Activated T-helper 1 cell treated with anti-CD3 and anti-CD28 coated beads, Interleukin-12 subunit alpha, Interleukin-12 subunit beta, Interleukin-2, Interleukin-4 antibody, amounts not matched to agents 30 ng/mL and 10 ng/mL and 1 ng/mL, durations not matched to agents 14 hours and 24 hours and 36 hours (primary cell): ENCODE measurements around the gene DNAJC1. TPM values are rescaled to one million over a fixed set of nuclear protein-coding genes. Genes with fewer than 3 reads are reported as not detected.
"Not testable (repeated sequence)": the region's sequence is repeated elsewhere in the genome, so short reads cannot be mapped to it uniquely, and the experiment has no call there.

Experiments
- DNase-seq: peaks from one replicate; pipeline ENCODE4 v3.0.0; 2021; ENCODE audit warnings: low spot score
- H3K27ac Mint-ChIP-seq: one replicate; pipeline ENCODE4 v1.8.0; 2021; ENCODE audit warnings: mild to moderate bottlenecking, mixed read lengths
- H3K27me3 Mint-ChIP-seq: one replicate; pipeline ENCODE4 v1.8.0; 2022; ENCODE audit warnings: mild to moderate bottlenecking, moderate library complexity, mixed read lengths; ENCODE audit not compliant: insufficient read depth
- H3K36me3 Mint-ChIP-seq: one replicate; pipeline ENCODE4 v1.8.0; 2021; ENCODE audit warnings: low read depth, mixed read lengths
- H3K4me1 Mint-ChIP-seq: one replicate; pipeline ENCODE4 v1.8.0; 2021; ENCODE audit warnings: low read depth, mixed read lengths
- H3K4me3 Mint-ChIP-seq: one replicate; pipeline ENCODE4 v1.8.0; 2021; ENCODE audit warnings: mild to moderate bottlenecking, moderate library complexity, mixed read lengths
- H3K9me3 Mint-ChIP-seq: one replicate; pipeline ENCODE4 v1.8.0; 2021; ENCODE audit warnings: mixed read lengths
- intact Hi-C: fragments of 100-400 bp; cut with micrococcal nuclease; formaldehyde crosslinking; loops from one replicate; pipeline ENCODE4 v1.15.1; 2024
- total RNA-seq: library from RNA; stranded (reverse); gene quantifications from 2 replicates; pipeline ENCODE4 v1.2.3, GENCODE V29; 2022

The DNAJC1 gene
- total RNA-seq, 1 donor from 2014 or later, result 26.2 TPM

GRCh38 chr10:21860718-21861117 is 142.8 kb downstream of the DNAJC1 start:
- H3K36me3 Mint-ChIP-seq, result peaks cover 7% of the 10 kb centered on the region
- H3K27me3 Mint-ChIP-seq, result no peaks in the 10 kb centered on the region
- H3K27ac Mint-ChIP-seq, result no peak overlapping the region
- H3K4me1 Mint-ChIP-seq, result peaks cover 7% of the 10 kb centered on the region
- no peaks in the 10 kb centered on the region for H3K9me3 Mint-ChIP-seq
- DNase-seq, result no peak
- intact Hi-C loops, result no loop called here
- H3K4me3 Mint-ChIP-seq, result no peak overlapping the region

GRCh38 chr10:21858455-21858854 is 145.1 kb downstream of the DNAJC1 start:
- no peaks in the 10 kb centered on the region for H3K27me3 Mint-ChIP-seq
- H3K9me3 Mint-ChIP-seq, result no peaks in the 10 kb centered on the region
- peaks cover 7% of the 10 kb centered on the region for H3K4me1 Mint-ChIP-seq
- H3K27ac Mint-ChIP-seq, result no peak overlapping the region
- peaks cover 9% of the 10 kb centered on the region for H3K36me3 Mint-ChIP-seq
- no peak overlapping the region for H3K4me3 Mint-ChIP-seq
- no peak for DNase-seq
- intact Hi-C loops, result no loop called here

- no peak for DNase-seq
- H3K9me3 Mint-ChIP-seq, result peaks cover 42% of the 10 kb centered on the region
- H3K36me3 Mint-ChIP-seq, result peaks cover 16% of the 10 kb centered on the region
- no peaks in the 10 kb centered on the region for H3K4me1 Mint-ChIP-seq
- H3K27ac Mint-ChIP-seq, result no peak overlapping the region
- intact Hi-C loops, result no loop called here
- H3K4me3 Mint-ChIP-seq, result no peak overlapping the region
- no peaks in the 10 kb centered on the region for H3K27me3 Mint-ChIP-seq
Observed at GRCh38 chr10:21849607-21850006, 153.9 kb downstream of the DNAJC1 start.

GRCh38 chr10:21843645-21844044 is 159.9 kb downstream of the DNAJC1 start:
- Mint-ChIP-seq H3K36me3 (peaks cover 7% of the 10 kb centered on the region), H3K9me3 (peaks cover 27% of the 10 kb centered on the region), H3K27ac (no peak overlapping the region), H3K27me3 (no peaks in the 10 kb centered on the region), H3K4me3 (no peak overlapping the region), H3K4me1 (no peaks in the 10 kb centered on the region)
- no peak for DNase-seq
- intact Hi-C loops, result no loop called here

- DNase-seq, intact Hi-C loops, H3K27me3 Mint-ChIP-seq, H3K27ac Mint-ChIP-seq, H3K4me1 Mint-ChIP-seq, H3K36me3 Mint-ChIP-seq, H3K4me3 Mint-ChIP-seq: not testable (repeated sequence)
- H3K9me3 Mint-ChIP-seq, result peaks cover 22% of the 10 kb centered on the region
Observed at GRCh38 chr10:21841273-21841672, 162.3 kb downstream of the DNAJC1 start.

- Mint-ChIP-seq H3K9me3 (peaks cover 41% of the 10 kb centered on the region), H3K36me3 (peaks cover 18% of the 10 kb centered on the region)
- H3K4me1 Mint-ChIP-seq, H3K27ac Mint-ChIP-seq, H3K4me3 Mint-ChIP-seq, intact Hi-C loops, DNase-seq, H3K27me3 Mint-ChIP-seq: not testable (repeated sequence)
Observed at GRCh38 chr10:21837487-21837886, 166.0 kb downstream of the DNAJC1 start.

- DNase-seq, result not testable (repeated sequence)
- H3K9me3 Mint-ChIP-seq, result peaks cover 61% of the 10 kb centered on the region
Observed at GRCh38 chr10:21834574-21834973, 169.0 kb downstream of the DNAJC1 start.

GRCh38 chr10:21832821-21833130 is 170.8 kb downstream of the DNAJC1 start:
- Mint-ChIP-seq H3K27ac (no peak overlapping the region), H3K36me3 (peaks cover 26% of the 10 kb centered on the region), H3K4me1 (no peaks in the 10 kb centered on the region), H3K9me3 (peaks cover 59% of the 10 kb centered on the region), H3K4me3 (no peak overlapping the region), H3K27me3 (no peaks in the 10 kb centered on the region)
- DNase-seq, result no peak
- intact Hi-C loops, result no loop called here

More at GRCh38 chr10:21834574-21834973, 169.0 kb downstream of the DNAJC1 start:
- intact Hi-C loops, H3K4me3 Mint-ChIP-seq, H3K27ac Mint-ChIP-seq, H3K27me3 Mint-ChIP-seq, H3K4me1 Mint-ChIP-seq: not testable (repeated sequence)
- H3K36me3 Mint-ChIP-seq, result peaks cover 29% of the 10 kb centered on the region

GRCh38 chr10:21831986-21832820 is 171.3 kb downstream of the DNAJC1 start:
- Mint-ChIP-seq H3K4me1 (no peaks in the 10 kb centered on the region), H3K27me3 (no peaks in the 10 kb centered on the region), H3K9me3 (peaks cover 65% of the 10 kb centered on the region), H3K27ac (no peak overlapping the region), H3K36me3 (peaks cover 26% of the 10 kb centered on the region), H3K4me3 (no peak overlapping the region)
- intact Hi-C loops, result no loop called here
- no peak for DNase-seq

GRCh38 chr10:21830037-21830436 is 173.5 kb downstream of the DNAJC1 start:
- no peaks in the 10 kb centered on the region for H3K4me1 Mint-ChIP-seq
- H3K4me3 Mint-ChIP-seq, result no peak overlapping the region
- H3K36me3 Mint-ChIP-seq, result peaks cover 17% of the 10 kb centered on the region
- intact Hi-C loops, result no loop called here
- H3K9me3 Mint-ChIP-seq, result peaks cover 70% of the 10 kb centered on the region
- DNase-seq, result no peak
- no peak overlapping the region for H3K27ac Mint-ChIP-seq
- H3K27me3 Mint-ChIP-seq, result no peaks in the 10 kb centered on the region

GRCh38 chr10:21827308-21827707 is 176.2 kb downstream of the DNAJC1 start:
- Mint-ChIP-seq H3K9me3 (peaks cover 60% of the 10 kb centered on the region), H3K27ac (no peak overlapping the region), H3K4me1 (no peaks in the 10 kb centered on the region), H3K27me3 (no peaks in the 10 kb centered on the region), H3K4me3 (no peak overlapping the region), H3K36me3 (peaks cover 10% of the 10 kb centered on the region)
- intact Hi-C loops, result no loop called here
- no peak for DNase-seq

- peaks cover 6% of the 10 kb centered on the region for H3K36me3 Mint-ChIP-seq
Observed at GRCh38 chr10:21826725-21827124, 176.8 kb downstream of the DNAJC1 start.

GRCh38 chr10:21825345-21825744 is 178.2 kb downstream of the DNAJC1 start:
- H3K27me3 Mint-ChIP-seq, result no peaks in the 10 kb centered on the region
- DNase-seq, result no peak
- H3K4me3 Mint-ChIP-seq, result no peak overlapping the region
- H3K9me3 Mint-ChIP-seq, result peaks cover 44% of the 10 kb centered on the region
- intact Hi-C loops, result no loop called here
- H3K36me3 Mint-ChIP-seq, result peaks cover 6% of the 10 kb centered on the region
- no peak overlapping the region for H3K27ac Mint-ChIP-seq
- no peaks in the 10 kb centered on the region for H3K4me1 Mint-ChIP-seq

More at GRCh38 chr10:21826725-21827124, 176.8 kb downstream of the DNAJC1 start:
- no peaks in the 10 kb centered on the region for H3K4me1 Mint-ChIP-seq
- peaks cover 56% of the 10 kb centered on the region for H3K9me3 Mint-ChIP-seq
- H3K27ac Mint-ChIP-seq, result no peak overlapping the region
- H3K27me3 Mint-ChIP-seq, result no peaks in the 10 kb centered on the region
- intact Hi-C loops, result no loop called here
- DNase-seq, result no peak
- H3K4me3 Mint-ChIP-seq, result no peak overlapping the region

- H3K9me3 Mint-ChIP-seq, result peaks cover 36% of the 10 kb centered on the region
- H3K4me3 Mint-ChIP-seq, result no peak overlapping the region
- no peak for DNase-seq
- H3K36me3 Mint-ChIP-seq, result no peaks in the 10 kb centered on the region
- H3K27me3 Mint-ChIP-seq, result no peaks in the 10 kb centered on the region
- intact Hi-C loops, result no loop called here
- H3K4me1 Mint-ChIP-seq, result no peaks in the 10 kb centered on the region
- H3K27ac Mint-ChIP-seq, result no peak overlapping the region
Observed at GRCh38 chr10:21824409-21824808, 179.1 kb downstream of the DNAJC1 start.
